Retinal pigment epithelial cell (primary cell): ENCODE results near the gene WDR44.
"Not testable (repeated sequence)": the region's sequence is repeated elsewhere in the genome, so short reads cannot be mapped to it uniquely, and the experiment has no call there.

ENCODE experiments used
- DNase-seq: peaks from one replicate; pipeline ENCODE4 v3.0.0-alpha.2; 2010; ENCODE audit warnings: low read depth
- H3K4me3 ChIP-seq: 2 replicates; pipeline ENCODE4 v1.5.1; 2011; ENCODE audit warnings: mild to moderate bottlenecking, low read length, control low read depth, moderate library complexity
- TF ChIP-seq, protein P1 (sequence below): conservative IDR thresholded peaks from 2 replicates; pipeline ENCODE4 v1.5.1; 2011; ENCODE audit warnings: low read depth, low read length, control low read depth, inconsistent platforms

Gene WDR44

DNA sequence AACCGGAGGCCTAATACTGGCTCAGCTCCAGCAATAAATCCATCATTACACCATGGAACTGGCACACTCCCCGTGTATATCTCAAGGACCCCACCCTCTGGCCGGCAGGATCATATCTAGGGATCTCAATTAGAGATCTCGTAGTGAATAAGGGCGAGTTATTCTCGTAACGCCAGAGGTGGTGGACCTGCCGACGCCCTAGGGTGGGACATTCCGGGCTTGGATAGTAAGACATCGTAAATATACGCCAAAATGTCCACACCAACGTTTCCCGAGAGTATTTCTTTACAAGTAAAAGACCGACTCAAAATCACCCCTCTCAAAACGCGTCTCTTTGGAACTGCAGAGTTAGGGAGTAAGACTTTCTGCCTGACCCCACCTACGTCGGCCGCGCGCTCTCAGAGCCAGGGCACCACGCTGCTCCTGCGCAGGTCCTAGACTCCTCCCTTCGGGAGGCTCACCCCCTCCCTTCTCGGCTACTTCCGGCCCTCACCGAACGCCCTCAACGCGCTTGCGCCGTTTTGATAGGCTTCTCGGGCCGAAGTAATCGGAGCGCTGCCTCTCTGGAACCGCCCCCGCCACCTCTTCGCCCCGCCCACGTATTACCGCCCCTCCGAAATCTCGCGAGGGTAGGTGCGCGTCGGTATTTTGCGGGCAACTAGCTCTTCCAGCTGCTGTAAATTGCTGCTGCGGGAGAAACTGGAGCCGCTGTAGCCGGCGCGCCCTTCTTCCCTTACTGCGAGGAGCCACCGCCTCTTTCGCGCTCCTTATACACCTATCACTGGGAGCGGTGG lies at the start of gene WDR44:
Gene WDR44, plus strand, starts transcription at position 643 of the 794 bp plus-strand sequence. CDS start 398 bp downstream, outside the sequence.
- peak within 1 kb of the TSS; percentile 84 for H3K4me3 ChIP-seq
- DNase-seq, result peak; percentile 80
- TF ChIP-seq, protein P1, sequence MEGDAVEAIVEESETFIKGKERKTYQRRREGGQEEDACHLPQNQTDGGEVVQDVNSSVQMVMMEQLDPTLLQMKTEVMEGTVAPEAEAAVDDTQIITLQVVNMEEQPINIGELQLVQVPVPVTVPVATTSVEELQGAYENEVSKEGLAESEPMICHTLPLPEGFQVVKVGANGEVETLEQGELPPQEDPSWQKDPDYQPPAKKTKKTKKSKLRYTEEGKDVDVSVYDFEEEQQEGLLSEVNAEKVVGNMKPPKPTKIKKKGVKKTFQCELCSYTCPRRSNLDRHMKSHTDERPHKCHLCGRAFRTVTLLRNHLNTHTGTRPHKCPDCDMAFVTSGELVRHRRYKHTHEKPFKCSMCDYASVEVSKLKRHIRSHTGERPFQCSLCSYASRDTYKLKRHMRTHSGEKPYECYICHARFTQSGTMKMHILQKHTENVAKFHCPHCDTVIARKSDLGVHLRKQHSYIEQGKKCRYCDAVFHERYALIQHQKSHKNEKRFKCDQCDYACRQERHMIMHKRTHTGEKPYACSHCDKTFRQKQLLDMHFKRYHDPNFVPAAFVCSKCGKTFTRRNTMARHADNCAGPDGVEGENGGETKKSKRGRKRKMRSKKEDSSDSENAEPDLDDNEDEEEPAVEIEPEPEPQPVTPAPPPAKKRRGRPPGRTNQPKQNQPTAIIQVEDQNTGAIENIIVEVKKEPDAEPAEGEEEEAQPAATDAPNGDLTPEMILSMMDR, result no peak

- not testable (repeated sequence) for DNase-seq, H3K4me3 ChIP-seq
Observed at GRCh38 chrX:118305827-118306226, 40.1 kb upstream of the WDR44 start.

- DNase-seq, result no peak
- TF ChIP-seq, protein P1, result no peak
- H3K4me3 ChIP-seq, result no peak overlapping the region
Observed at GRCh38 chrX:118315529-118315928, 30.4 kb upstream of the WDR44 start.

- no peak for DNase-seq
- TF ChIP-seq, protein P1, result no peak
- no peak overlapping the region for H3K4me3 ChIP-seq
Observed at GRCh38 chrX:118324588-118324987, 21.3 kb upstream of the WDR44 start.

DNA sequence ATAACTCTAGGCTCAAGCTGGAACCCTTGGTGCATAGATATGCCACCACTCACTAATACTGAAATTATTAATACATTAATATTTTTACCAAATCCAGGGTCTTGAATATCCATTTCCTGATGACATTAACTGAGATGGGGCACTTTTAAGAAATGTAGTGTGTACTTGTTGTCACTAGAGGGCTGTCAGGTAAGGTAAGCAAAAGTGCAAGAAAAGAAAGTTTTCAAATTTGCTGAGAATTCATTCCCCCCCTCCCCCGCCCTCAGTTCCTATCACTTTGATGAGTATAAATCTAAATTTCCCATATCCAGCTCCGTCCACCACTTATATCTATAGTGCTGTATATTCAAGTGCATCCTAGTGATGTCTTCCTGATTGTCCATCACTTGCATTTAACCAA lies 20.5 kb upstream of the WDR44 start:
- no peak overlapping the region for H3K4me3 ChIP-seq
- TF ChIP-seq, protein P1, result peak; percentile 36
- no peak for DNase-seq

- no peak overlapping the region for H3K4me3 ChIP-seq
- no peak for DNase-seq
- TF ChIP-seq, protein P1, result no peak
Observed at GRCh38 chrX:118329175-118329574, 16.7 kb upstream of the WDR44 start.

DNA sequence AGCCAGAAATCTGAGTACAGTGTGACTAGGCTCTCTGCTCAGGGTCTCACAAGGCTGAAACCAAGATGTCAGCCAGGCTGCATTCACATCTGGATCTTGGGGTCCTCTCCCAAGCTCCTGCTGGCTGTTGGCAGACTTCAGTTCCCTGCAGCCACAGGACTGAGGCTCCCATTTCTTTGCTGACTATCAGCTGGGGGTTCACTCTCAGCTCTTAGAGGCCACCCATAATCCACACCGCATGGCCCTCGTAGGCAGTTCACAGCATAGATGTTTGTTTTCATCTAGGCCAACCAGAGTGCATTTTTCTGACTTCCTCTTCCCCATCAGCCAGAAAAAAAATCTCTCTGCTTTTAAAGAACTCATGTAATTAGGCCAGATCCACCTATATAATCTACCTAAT lies 8.2 kb upstream of the WDR44 start:
- H3K4me3 ChIP-seq, result no peak overlapping the region
- no peak for DNase-seq
- TF ChIP-seq, protein P1, result no peak
